HG03066 (cell line): Measurements from ENCODE around the gene BRINP1.
"Not testable (repeated sequence)": the region's sequence is repeated elsewhere in the genome, so short reads cannot be mapped to it uniquely, and the experiment has no call there.

Source experiments
- ATAC-seq: cut with Tn5 transposase; IDR thresholded peaks from one replicate; pipeline ENCODE4 v1.9.1; 2021; ENCODE audit warnings: low read depth; ENCODE audit not compliant: unreplicated experiment

BRINP1 gene

GRCh38 chr9:119216651-119217331 lies 152.4 kb downstream of the BRINP1 start:
- no peak for ATAC-seq

DNA sequence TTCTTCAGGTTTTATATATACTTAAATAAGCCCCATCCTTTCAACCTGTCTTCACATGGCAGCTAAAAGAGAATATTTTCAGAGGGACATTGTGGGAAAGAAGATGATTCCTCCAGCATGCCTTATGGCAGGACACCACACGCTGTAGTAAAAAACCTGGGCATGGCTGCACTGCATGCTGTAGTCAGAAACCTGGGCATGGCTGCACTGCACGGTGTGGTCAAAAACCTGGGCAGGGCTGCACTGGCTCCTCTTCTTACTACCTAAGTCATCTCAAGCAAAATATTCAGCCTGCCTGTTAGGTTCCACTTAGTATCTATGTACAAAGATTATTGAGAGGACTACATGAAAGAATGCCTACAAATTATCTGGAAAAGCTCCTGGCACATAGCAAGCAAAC lies 153.6 kb downstream of the BRINP1 start:
- no peak for ATAC-seq

DNA sequence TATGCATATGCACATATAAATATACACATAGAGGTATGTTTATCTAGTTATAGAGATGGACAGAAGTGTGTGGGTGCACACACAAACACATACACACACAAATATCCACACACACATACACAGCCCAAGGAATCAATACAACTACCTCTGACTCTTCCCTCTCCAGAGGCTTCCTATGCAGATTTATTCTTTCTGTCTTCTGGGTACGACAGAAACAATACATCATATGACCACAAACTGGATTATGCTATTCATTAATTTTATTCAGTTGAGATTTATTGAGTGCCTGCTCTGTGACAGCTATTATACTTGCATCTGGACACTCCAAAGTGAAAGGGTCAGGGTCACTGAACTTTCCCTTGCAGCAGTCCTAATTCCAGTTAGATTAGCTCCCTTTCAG lies 155.8 kb downstream of the BRINP1 start:
- no peak for ATAC-seq

- no peak for ATAC-seq
Measured at GRCh38 chr9:119197893-119198607, 171.2 kb downstream of the BRINP1 start.

GRCh38 chr9:119195521-119195920 lies 173.7 kb downstream of the BRINP1 start:
- ATAC-seq: no peak

DNA sequence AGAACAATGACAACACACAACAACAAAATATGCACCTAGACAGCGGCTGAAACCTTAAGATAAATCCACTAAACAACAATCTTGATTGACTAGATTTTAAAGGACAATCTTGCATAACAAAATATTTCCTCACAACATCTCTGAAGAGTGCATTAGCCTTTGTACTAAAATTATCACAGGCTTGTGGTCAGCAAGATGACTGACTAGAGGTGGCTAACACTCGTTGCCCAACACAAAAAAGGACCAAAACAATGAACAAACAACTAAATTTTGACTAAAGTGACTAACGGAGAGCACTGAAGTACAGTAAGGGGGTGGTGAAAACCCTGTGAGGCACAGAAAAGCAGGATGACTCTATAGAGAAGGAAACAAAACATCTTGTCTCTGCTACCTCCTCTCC lies 183.9 kb downstream of the BRINP1 start:
- no peak for ATAC-seq

GRCh38 chr9:119184265-119184936 lies 184.8 kb downstream of the BRINP1 start:
- no peak for ATAC-seq

DNA sequence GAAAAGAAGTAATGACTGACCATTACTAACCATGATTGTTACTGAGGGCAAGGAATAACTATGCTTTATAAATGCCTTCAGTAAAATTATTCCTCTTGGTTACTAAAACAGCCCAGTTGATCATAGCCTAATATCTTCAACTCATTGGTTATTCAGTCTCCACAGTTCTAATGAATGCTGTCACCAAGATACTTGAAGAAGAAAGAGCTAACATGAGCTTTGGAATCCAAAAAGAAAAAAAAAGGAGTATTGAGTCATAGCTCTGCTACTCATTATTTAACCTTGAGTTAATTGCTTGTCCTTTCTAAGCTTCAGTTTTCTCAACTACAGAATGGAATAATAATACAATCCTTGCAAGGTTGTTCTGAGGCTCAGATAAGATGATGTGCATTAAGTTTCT lies 187.7 kb downstream of the BRINP1 start:
- ATAC-seq: no peak

DNA sequence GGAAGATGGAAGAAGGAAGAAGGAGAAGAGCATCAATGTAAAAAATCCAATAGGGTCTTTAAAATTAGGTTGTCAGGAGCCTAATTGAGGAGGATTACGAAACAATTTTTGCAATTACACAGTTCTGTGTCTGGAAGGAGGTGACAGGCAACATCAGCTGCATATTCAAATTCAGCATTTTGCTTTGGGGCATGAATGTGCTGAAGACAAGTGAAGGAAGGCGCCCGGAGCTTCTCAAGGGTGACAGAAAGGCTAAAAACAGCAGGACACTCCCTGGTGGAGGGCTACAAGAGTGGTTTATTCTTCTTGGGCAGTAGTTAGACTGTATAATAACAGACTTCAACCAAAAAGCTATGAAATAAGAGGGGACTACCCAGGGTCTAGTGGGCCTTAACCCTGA lies 188.3 kb downstream of the BRINP1 start:
- no peak for ATAC-seq

GRCh38 chr9:119179701-119180100 lies 189.5 kb downstream of the BRINP1 start:
- ATAC-seq: no peak

DNA sequence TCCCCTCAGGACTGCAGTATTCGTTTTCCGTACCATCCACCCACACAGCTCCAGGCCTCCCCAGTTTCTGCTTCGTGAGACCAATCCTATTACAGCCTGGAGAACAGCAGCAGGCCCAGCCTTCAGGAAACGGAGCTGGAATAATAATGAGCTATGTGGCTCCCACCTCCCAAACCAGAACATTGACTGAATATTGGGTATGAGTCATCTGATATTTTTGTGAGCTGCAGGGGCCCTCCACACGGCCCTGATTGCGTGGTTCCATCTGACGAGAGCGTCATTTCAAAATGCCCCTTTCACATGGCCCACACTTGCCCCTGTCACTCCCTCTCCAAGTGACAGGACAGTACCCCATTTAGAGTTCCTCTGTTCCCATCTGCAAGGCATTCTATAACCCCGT lies 192.0 kb downstream of the BRINP1 start:
- ATAC-seq: no peak

GRCh38 chr9:119175581-119175980 lies 193.7 kb downstream of the BRINP1 start:
- ATAC-seq: no peak

- ATAC-seq: not testable (repeated sequence)
Measured at GRCh38 chr9:119169222-119169621, 200.0 kb downstream of the BRINP1 start.

- ATAC-seq: no peak
Measured at GRCh38 chr9:119167876-119168275, 201.4 kb downstream of the BRINP1 start.

DNA sequence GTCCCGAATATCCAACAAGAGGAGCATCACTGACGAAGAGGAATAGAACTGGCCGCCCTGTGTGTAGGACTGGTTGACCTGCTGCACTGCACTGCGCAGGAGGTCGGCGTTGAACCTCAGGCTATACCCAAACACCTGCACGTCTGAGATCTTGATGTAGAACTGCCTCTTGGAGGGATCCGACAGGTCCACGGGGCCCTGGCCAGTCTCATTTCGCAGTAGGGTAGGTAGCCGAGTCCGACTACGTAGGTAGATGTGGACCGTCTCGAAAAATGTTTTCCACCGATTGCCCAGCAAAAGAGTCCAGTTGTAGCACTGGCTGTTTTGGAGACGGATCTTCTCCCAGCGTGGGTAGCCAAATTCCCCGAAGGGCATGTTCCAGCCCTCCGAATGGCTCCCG lies 202.0 kb downstream of the BRINP1 start:
- no peak for ATAC-seq

DNA sequence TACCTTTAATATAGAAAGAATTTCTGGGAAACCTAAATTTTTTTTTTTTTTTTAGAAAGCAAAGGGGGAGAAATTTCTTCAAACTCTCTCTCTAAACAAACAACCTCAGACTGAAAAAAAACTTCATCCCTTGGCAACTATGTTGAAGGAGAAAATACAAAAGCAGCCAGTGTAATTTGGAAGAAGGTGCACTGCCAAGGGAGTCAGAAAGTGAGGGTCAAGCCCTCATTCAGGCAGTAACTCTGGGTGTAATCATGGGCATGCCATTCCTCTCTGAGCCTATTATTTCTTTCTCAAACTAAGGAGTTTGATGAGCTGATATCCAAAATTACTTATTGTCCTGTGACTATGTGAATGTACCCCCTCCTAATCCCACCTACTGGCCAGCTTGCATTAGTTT lies 203.1 kb downstream of the BRINP1 start:
- no peak for ATAC-seq

GRCh38 chr9:119165131-119165530 lies 204.1 kb downstream of the BRINP1 start:
- ATAC-seq: no peak

DNA sequence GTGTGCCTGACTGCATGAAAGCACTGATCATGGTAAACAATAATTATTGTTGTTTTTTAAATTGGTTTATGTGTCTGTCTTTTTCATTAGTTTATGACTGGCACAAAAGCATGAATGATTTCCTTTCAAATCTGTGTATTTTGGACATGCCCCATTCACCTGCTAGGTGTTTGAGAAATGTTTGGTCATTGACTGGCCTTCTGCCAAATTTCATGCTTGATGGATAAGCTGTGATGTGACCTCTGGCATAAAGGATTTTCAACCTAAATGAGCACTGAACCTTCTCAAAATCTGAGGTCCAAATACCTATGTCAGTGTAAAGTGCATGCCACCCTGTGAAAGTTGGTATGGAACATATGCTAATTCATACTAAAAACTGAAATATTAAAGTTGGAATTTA lies 204.5 kb downstream of the BRINP1 start:
- no peak for ATAC-seq

- no peak for ATAC-seq
Measured at GRCh38 chr9:119160551-119160950, 208.7 kb downstream of the BRINP1 start.

DNA sequence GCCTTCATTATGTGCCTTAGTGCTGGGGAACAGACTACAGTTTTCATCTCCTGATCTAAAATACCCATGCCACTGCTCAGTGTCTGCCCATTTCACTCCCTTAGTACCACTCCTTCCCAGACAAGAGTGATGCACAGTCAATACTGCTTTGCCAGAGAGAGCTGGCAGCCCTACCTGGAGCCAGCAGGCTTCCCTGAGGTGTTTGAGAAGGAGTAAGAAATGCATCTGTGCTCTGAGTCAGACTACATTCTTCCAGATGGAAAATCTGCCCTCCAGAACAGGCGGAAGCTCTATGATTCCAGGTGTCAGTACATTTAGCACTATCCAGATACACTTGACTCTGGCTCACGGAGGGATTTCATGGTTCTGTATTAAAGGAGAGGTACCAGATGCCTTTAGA lies 209.8 kb downstream of the BRINP1 start:
- no peak for ATAC-seq

DNA sequence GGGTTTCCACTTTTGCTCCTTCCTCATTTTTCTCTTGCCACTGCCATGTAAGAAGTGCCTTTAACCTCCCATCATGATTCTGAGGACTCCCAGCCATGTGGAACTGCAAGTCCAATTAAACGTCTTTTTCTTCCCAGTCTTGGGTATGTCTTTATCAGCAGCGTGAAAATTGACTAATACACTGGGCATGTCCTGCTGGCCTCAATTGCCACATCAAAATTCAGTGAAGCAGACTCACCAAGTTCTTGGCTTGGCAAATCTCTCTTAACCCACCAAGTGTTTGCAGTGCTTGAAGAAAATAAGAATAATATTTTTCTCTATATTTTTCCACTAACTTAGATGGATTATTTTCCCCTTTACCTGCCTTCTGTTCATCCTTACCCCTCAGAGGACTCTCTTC lies 212.0 kb downstream of the BRINP1 start:
- no peak for ATAC-seq

DNA sequence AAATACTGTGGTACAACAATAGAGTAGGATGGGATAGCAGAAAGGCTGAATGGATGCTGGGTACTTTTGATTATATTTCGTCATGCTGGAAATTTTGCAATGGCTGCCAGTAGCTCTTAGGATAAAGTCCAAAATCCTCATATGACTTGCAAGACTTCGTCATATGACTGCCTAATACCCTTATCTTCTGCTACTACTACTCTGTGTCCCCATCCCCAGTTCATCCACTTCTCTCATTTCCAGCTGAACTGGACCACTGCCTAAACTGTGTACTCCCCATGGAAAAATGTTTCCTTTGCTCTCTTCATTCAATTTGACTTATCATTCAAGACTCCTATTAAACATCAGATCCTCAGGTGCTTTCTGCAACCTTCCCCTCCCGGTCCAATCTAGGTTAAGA lies 212.9 kb downstream of the BRINP1 start:
- ATAC-seq: no peak
